Ammon's horn (tissue), 1 donor: ENCODE measurements around the gene CDKN3.
"Not testable (repeated sequence)": the region's sequence is repeated elsewhere in the genome, so short reads cannot be mapped to it uniquely, and the experiment has no call there.

Experiments used
- DNase-seq: peaks from one replicate; pipeline ENCODE4 v3.0.0-alpha.2; 2016; ENCODE audit warnings: low spot score

CDKN3 gene

DNA sequence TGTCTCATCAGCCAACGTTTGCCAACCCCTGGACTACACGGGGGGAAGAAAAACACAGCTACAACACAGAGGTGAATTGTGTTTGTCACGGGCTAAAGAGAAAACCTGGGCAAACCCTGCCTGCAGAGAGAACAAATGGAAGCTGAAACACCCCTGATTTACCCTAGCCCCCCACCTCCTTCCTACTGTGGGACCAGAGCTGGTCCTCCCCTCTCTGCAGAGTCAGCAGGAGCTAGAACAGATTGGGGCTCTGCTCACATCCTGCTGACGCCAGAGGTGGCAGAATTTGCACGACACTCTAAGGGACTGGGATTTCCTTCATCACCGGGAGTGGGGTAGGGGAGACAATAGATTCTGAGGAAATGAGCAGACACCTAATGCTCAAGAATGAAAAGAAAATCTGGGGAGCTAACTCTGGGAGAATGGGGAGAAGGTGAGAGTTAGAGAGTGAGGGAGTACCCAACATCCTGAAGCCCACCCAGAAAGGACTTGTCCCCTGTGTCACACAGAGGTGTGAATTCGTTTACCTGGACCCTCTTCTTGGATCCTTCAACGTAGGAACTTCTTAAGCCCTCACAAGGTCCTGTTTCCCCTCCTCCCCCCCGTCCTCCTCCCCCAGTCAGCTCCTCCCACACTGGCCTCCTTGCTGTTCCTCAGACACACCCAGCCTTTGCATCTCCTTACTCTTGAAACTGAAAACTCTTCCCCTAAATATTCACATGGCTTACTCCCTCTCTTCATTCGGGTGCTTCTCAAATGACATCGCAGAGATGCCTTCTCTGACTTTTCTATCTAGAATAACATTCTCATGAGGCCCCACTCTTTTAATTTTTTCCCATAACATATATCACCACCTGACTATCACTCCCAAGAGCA is 26.2 kb upstream of the CDKN3 start:
- no peak for DNase-seq

- DNase-seq, result no peak
Observed at GRCh38 chr14:54374117-54374884, 22.5 kb upstream of the CDKN3 start.

- no peak for DNase-seq
Observed at GRCh38 chr14:54377501-54377900, 19.3 kb upstream of the CDKN3 start.

- DNase-seq, result not testable (repeated sequence)
Observed at GRCh38 chr14:54378893-54379292, 17.9 kb upstream of the CDKN3 start.

GRCh38 chr14:54380558-54380957 is 16.2 kb upstream of the CDKN3 start:
- not testable (repeated sequence) for DNase-seq

DNA sequence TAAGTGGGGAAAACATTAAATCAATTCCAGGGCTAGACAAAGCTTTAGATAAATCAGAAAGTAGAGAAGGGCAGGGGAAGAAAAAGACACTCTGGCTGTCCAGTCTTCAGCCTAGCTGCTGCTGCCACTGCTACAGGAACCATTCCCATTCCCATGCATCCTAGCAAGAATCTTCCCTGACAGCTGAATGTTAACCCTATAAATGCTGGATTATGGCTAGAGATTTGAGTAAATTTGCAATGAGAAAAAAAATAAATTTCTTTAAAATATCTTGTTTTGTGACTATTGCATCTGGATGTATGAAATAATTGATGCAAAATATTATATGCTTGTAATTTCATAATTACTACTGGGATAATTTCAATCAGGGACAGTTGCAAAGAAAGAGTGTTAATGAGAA is 15.0 kb upstream of the CDKN3 start:
- DNase-seq, result no peak

GRCh38 chr14:54383835-54384234 is 13.0 kb upstream of the CDKN3 start:
- no peak for DNase-seq

- DNase-seq, result no peak
Observed at GRCh38 chr14:54385556-54385955, 11.3 kb upstream of the CDKN3 start.

DNA sequence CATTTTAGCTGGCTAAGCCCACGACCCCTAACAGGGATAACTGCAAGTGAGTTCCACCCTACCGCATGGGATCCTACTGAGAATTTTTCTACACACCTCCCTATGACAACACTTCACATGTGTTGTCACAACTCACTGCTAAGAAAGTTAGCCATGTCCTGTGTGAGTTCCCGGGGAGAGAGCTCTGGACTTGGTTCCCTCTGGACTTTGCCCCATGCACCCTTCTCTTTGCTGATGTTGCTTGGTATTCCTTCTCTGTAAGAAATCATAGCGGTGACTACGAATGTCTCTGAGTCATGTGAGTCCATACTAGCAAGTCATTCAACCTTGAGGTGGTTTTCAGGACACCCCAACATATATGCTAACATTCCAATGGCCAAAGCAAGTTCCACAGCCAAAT is 9.5 kb upstream of the CDKN3 start:
- no peak for DNase-seq

DNA sequence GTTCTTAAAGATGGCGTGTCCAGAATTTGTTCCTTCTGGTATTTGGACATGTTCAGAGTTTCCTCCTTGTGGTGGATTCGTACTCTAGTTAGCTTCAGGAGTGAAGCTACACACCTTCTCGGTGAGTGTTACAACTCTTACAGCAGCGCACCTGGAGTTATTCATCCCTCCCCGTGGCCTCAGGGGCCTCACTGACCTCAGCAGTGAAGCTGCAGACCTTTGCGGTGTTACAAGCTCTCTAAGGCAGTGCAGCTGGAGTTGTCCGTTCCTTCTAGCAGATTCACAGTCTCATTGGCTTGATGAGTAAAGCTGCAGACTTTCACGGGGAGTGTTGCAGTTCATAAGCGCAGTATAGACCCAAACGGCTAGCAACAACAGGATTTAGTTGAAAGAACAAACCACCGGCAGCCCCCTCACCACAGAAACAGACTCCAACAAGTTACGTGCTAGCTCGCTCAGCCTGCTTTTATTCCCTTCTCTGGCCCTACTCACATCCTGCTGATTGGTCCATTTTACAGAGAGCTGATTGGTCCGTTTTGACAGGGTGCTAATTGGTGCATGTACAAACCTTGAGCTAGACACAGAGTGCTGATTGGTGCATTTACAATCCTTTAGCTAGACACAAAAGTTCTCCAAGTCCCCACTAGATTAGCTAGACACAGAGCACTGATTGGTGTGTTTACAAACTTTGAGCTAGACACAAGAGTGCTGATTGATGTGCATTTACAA is 4.5 kb upstream of the CDKN3 start:
- DNase-seq, result no peak

DNA sequence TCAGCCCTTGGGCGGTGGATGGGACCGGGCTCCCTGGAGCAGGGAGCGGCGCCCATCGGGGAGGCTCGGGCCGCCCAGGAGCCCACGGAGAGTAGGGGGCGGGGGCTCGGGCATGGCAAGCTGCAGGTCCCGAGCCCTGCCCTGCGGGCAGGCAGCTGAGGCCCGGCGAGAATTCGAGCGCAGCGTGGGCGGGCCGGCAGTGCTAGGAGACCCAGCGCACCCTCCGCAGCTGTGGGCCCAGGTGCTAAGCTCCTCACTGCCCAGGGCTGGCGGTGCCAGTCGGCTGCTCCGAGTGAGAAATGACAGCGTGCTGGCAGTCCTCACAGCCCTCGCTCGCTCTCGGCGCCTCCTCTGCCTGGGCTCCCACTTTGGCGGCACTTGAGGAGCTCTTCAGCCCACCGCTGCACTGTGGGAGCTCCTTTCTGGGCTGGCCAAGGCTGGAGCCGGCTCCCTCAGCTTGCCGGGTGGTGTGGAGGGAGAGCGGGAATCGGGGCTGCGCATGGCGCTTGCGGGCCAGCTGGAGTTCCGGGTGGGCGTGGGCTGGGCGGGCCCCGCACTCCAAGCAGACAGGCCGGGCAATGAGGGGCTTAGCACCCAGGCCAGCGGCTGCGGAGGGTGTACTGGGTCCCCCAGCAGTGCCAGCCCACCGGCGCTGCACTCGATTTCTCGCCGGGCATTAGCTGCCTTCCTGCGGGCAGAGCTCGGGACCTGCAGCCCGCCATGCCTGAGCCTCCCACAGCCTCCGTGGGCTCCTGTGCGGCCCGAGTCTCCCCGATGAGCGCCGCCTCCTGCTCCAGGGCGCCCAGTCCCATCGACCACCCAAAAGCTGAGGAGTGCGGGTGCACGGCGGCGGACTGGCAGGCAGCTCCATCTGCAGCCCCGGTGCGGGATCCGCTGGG is 3.6 kb upstream of the CDKN3 start:
- not testable (repeated sequence) for DNase-seq

DNA sequence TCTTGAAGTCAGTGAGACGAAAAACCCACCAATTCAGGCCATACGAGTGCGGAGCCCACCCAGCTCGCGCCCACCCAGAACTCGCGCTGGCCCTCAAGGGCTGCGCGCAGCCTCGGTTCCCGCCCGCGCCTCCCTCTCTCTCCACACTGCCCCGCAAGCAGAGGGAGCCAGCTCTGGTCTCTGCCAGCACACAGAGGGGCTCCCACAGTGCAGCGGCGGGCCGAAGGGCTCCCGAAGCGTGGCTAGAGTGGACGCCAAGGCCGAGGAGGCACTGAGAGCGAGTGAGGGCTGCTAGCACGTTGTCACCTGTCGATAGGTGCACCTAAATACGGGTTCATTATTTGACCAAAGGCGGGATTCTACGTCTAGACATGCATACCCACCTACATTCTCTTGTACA is 2.2 kb upstream of the CDKN3 start:
- no peak for DNase-seq

- no peak for DNase-seq
Observed at GRCh38 chr14:54395284-54395683, 1.5 kb upstream of the CDKN3 start.

GRCh38 chr14:54395716-54396115 is 1.1 kb upstream of the CDKN3 start:
- DNase-seq, result no peak

GRCh38 chr14:54396183-54396492 is 669 bp upstream of the CDKN3 start:
- no peak for DNase-seq

- no peak for DNase-seq
Observed at GRCh38 chr14:54399560-54399959, 2.8 kb downstream of the CDKN3 start.

GRCh38 chr14:54403401-54404005 is 6.7 kb downstream of the CDKN3 start:
- not testable (repeated sequence) for DNase-seq

- DNase-seq, result no peak
Observed at GRCh38 chr14:54410215-54410614, 13.4 kb downstream of the CDKN3 start.

- DNase-seq, result peak; percentile 11
Observed at GRCh38 chr14:54411371-54411770, 14.6 kb downstream of the CDKN3 start.

DNA sequence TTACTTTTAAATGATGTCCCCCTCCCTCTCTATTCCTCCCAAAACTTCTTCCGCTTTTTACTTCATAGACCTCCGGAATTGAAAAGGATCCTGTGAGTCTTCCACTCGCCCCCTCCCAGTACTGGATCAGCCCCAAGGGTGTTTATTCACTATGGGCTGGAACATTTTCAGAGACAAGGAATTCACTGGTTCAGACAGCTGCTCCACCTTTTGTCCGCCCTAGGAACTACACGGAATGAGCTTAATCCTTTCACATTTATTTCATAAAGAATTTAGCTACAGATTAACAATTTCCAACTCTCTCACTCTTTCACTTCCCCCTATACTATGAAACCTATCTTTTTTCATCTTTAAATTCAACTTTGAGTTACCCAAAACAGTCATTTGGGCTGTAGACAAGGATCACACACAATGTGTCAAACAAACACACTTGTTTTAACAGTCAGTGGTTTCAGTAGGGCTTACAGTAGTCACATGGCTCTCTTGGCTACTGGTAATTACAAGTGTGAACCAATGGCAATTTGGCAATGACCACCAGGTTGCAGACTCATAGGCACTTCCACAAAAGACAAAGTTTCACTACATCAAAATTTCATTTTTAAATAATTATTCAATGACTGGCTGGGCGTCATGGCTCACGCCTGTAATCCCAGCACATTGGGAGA is 23.8 kb downstream of the CDKN3 start:
- peak; percentile 40 for DNase-seq

GRCh38 chr14:54423991-54424390 is 27.2 kb downstream of the CDKN3 start:
- DNase-seq, result no peak
